ENCODE results near the gene VPS13D. TPM values are rescaled to one million over a fixed set of nuclear protein-coding genes. Genes with fewer than 3 reads are reported as not detected.
"Not testable (repeated sequence)": the region's sequence is repeated elsewhere in the genome, so short reads cannot be mapped to it uniquely, and the experiment has no call there.

Gene VPS13D
- total and polyA plus RNA-seq, 2 donors from 2014 or later: 19.4 to 75.8 TPM

GRCh38 chr1:12384836-12385456 lies 155.1 kb downstream of the VPS13D start:
- Histone ChIP-seq H3K36me3 (ENCODE audit: control insufficient read depth in 2 of 3, insufficient read depth in 3 of 3, low read length in 3 of 3) (peaks cover 19 to 35% (median 21%) of the 10 kb centered on the region in 3 donors), H3K27me3 (ENCODE audit: control insufficient read depth, insufficient read depth, low read length) (no peaks in the 10 kb centered on the region), H3K4me3 (ENCODE audit: low read length in 3 of 3) (no peak overlapping the region), H3K9ac (ENCODE audit: low read length in 3 of 3) (no peak overlapping the region), H3K27ac (ENCODE audit: low read depth in 2 of 2, low read length in 2 of 2) (peak overlapping the region in 1 of 2 donors; percentile 33), H3K4me1 (ENCODE audit: control insufficient read depth in 2 of 3, insufficient read depth in 2 of 3, low read depth in 1 of 3, low read length in 3 of 3) (peaks cover 3 to 5% (median 4%) of the 10 kb centered on the region in 3 donors), H3K9me3 (ENCODE audit: control insufficient read depth in 2 of 3, insufficient read depth in 1 of 3, low read length in 3 of 3) (peaks cover 0 to 4% (median 1%) of the 10 kb centered on the region in 3 donors)
- no peak for FAIRE-seq
- no peak for TF ChIP-seq CTCF (IDR thresholded peaks at IDR 0.05; ENCODE audit: borderline replicate concordance, extremely low read depth, insufficient read depth)
- DNase-seq: no peak
- intact Hi-C loops (cut with DNase I): no loop called here

- Histone ChIP-seq H3K9me3 (ENCODE audit: control insufficient read depth in 2 of 3, insufficient read depth in 1 of 3, low read length in 3 of 3) (peaks cover 0 to 4% (median 1%) of the 10 kb centered on the region in 3 donors), H3K27ac (ENCODE audit: low read depth in 2 of 2, low read length in 2 of 2) (peak overlapping the region; percentile 52 to 66), H3K4me1 (ENCODE audit: control insufficient read depth in 2 of 3, insufficient read depth in 2 of 3, low read depth in 1 of 3, low read length in 3 of 3) (peaks cover 3 to 5% (median 4%) of the 10 kb centered on the region in 3 donors), H3K36me3 (ENCODE audit: control insufficient read depth in 2 of 3, insufficient read depth in 3 of 3, low read length in 3 of 3) (peaks cover 19 to 35% (median 24%) of the 10 kb centered on the region in 3 donors), H3K9ac (ENCODE audit: low read length in 3 of 3) (no peak overlapping the region), H3K27me3 (ENCODE audit: control insufficient read depth, insufficient read depth, low read length) (no peaks in the 10 kb centered on the region), H3K4me3 (ENCODE audit: low read length in 3 of 3) (no peak overlapping the region)
- intact Hi-C loops (cut with DNase I): no loop called here
- TF ChIP-seq CTCF (IDR thresholded peaks at IDR 0.05; ENCODE audit: borderline replicate concordance, extremely low read depth, insufficient read depth): no peak
- DNase-seq: peak in 2 of 5 donors; percentile 62 to 72
- FAIRE-seq: no peak
Observed at GRCh38 chr1:12386130-12386529, 156.3 kb downstream of the VPS13D start.

- H3K36me3 ChIP-seq (ENCODE audit: control insufficient read depth in 2 of 3, insufficient read depth in 3 of 3, low read length in 3 of 3): peaks cover 19 to 35% (median 23%) of the 10 kb centered on the region in 3 donors
- no peak for TF ChIP-seq CTCF (IDR thresholded peaks at IDR 0.05; ENCODE audit: borderline replicate concordance, extremely low read depth, insufficient read depth)
- no peak overlapping the region for H3K4me3 ChIP-seq (ENCODE audit: low read length in 3 of 3)
- FAIRE-seq: no peak
- intact Hi-C loops (cut with DNase I): no loop called here
- H3K9me3 ChIP-seq (ENCODE audit: control insufficient read depth in 2 of 3, insufficient read depth in 1 of 3, low read length in 3 of 3): peaks cover 0 to 4% (median 1%) of the 10 kb centered on the region in 3 donors
- H3K27ac ChIP-seq (ENCODE audit: low read depth in 2 of 2, low read length in 2 of 2): no peak overlapping the region
- no peak overlapping the region for H3K9ac ChIP-seq (ENCODE audit: low read length in 3 of 3)
- no peaks in the 10 kb centered on the region for H3K27me3 ChIP-seq (ENCODE audit: control insufficient read depth, insufficient read depth, low read length)
- no peak for DNase-seq
- H3K4me1 ChIP-seq (ENCODE audit: control insufficient read depth in 2 of 3, insufficient read depth in 2 of 3, low read depth in 1 of 3, low read length in 3 of 3): peaks cover 0 to 5% (median 3%) of the 10 kb centered on the region in 3 donors
Observed at GRCh38 chr1:12387641-12388040, 157.8 kb downstream of the VPS13D start.

GRCh38 chr1:12390296-12390695 lies 160.5 kb downstream of the VPS13D start:
- H3K4me1 ChIP-seq (ENCODE audit: control insufficient read depth in 2 of 3, insufficient read depth in 2 of 3, low read depth in 1 of 3, low read length in 3 of 3); DNase-seq; H3K9me3 ChIP-seq (ENCODE audit: control insufficient read depth in 2 of 3, insufficient read depth in 1 of 3, low read length in 3 of 3); FAIRE-seq; H3K27ac ChIP-seq (ENCODE audit: low read depth in 2 of 2, low read length in 2 of 2); H3K9ac ChIP-seq (ENCODE audit: low read length in 3 of 3); H3K4me3 ChIP-seq (ENCODE audit: low read length in 3 of 3); intact Hi-C loops (cut with DNase I); H3K27me3 ChIP-seq (ENCODE audit: control insufficient read depth, insufficient read depth, low read length): not testable (repeated sequence)
- H3K36me3 ChIP-seq (ENCODE audit: control insufficient read depth in 2 of 3, insufficient read depth in 3 of 3, low read length in 3 of 3): peaks cover 11 to 21% (median 14%) of the 10 kb centered on the region in 3 donors

Measured in kidney (tissue), 14 donors.